Measurements from ENCODE around the gene REXO1. TPM values are rescaled to one million over a fixed set of nuclear protein-coding genes. Genes with fewer than 3 reads are reported as not detected.

Gene REXO1
- total RNA-seq, 1 experiment from 2014 or later = 52.2 TPM

DNA sequence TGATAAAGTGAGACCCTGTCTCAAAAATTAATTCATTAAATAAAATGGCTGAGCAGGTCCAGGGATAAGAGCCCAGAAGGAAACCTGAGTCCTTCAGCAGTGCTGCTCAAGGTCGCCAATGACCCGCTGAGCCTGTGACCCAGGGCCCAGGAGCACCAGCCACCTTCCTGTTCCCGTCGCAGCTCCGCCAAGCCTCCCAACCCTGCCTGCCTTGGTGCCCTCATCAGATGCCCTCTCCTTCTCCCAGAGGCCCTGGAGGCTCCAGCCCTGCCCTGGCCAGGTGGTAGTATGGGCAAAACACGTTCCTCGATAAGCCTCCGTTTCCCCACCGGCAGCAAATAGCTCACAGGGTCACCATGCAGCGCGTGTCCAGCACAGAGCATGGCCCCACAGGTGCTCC lies 2.6 kb downstream of the REXO1 start:
- Histone ChIP-seq H3K9ac (ENCODE audit: low read length) (no peak overlapping the region), H3K4me3 (replicated peaks in 1 of 2; ENCODE audit: low read depth in 1 of 2, low read length in 2 of 2) (no peak overlapping the region), H3K9me3 (ENCODE audit: control insufficient read depth in 1 of 2, insufficient read depth in 1 of 2, low read depth in 1 of 2, low read length in 2 of 2) (no peaks in the 10 kb centered on the region), H2AFZ (ENCODE audit: low read depth, low read length, poor library complexity, severe bottlenecking) (no peak overlapping the region), H3K36me3 (ENCODE audit: control insufficient read depth in 1 of 2, insufficient read depth in 2 of 2, low read length in 2 of 2) (peaks cover 0 to 8% of the 10 kb centered on the region in 2 experiments; a peak in 1 of 4 replicates), H3K27me3 (ENCODE audit: insufficient read depth, low read length) (no peaks in the 10 kb centered on the region), H3K79me2 (ENCODE audit: insufficient read depth, low read length) (peaks cover 79% of the 10 kb centered on the region), H3K27ac (ENCODE audit: low read depth, low read length) (peak overlapping the region; percentile 39; the same call in 1 of the 2 replicates), H3K4me2 (ENCODE audit: low read length) (peak overlapping the region; percentile 94; the same call in 1 of the 2 replicates), H3K9me2 (ENCODE audit: insufficient read depth) (no peaks in the 10 kb centered on the region), H3K4me1 (ENCODE audit: control insufficient read depth in 1 of 2, insufficient read depth in 2 of 2, low read length in 2 of 2) (peaks cover 20 to 30% of the 10 kb centered on the region in 2 experiments), H4K20me1 (ENCODE audit: insufficient read depth) (peaks cover 15% of the 10 kb centered on the region; the same call in 1 of the 2 replicates)
- no TSS peak for BruUV-seq (replicated peaks)
- ATAC-seq (no peak), DNase-seq (ENCODE audit: low read depth, low spot score) (no peak)
- TF ChIP-seq, protein P1, sequence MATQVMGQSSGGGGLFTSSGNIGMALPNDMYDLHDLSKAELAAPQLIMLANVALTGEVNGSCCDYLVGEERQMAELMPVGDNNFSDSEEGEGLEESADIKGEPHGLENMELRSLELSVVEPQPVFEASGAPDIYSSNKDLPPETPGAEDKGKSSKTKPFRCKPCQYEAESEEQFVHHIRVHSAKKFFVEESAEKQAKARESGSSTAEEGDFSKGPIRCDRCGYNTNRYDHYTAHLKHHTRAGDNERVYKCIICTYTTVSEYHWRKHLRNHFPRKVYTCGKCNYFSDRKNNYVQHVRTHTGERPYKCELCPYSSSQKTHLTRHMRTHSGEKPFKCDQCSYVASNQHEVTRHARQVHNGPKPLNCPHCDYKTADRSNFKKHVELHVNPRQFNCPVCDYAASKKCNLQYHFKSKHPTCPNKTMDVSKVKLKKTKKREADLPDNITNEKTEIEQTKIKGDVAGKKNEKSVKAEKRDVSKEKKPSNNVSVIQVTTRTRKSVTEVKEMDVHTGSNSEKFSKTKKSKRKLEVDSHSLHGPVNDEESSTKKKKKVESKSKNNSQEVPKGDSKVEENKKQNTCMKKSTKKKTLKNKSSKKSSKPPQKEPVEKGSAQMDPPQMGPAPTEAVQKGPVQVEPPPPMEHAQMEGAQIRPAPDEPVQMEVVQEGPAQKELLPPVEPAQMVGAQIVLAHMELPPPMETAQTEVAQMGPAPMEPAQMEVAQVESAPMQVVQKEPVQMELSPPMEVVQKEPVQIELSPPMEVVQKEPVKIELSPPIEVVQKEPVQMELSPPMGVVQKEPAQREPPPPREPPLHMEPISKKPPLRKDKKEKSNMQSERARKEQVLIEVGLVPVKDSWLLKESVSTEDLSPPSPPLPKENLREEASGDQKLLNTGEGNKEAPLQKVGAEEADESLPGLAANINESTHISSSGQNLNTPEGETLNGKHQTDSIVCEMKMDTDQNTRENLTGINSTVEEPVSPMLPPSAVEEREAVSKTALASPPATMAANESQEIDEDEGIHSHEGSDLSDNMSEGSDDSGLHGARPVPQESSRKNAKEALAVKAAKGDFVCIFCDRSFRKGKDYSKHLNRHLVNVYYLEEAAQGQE (IDR thresholded peaks at IDR 0.05; ENCODE audit: low read depth) = no peak
- TF ChIP-seq, protein P2, sequence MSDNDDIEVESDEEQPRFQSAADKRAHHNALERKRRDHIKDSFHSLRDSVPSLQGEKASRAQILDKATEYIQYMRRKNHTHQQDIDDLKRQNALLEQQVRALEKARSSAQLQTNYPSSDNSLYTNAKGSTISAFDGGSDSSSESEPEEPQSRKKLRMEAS (IDR thresholded peaks at IDR 0.05) = no peak
- TF ChIP-seq, protein P3, sequence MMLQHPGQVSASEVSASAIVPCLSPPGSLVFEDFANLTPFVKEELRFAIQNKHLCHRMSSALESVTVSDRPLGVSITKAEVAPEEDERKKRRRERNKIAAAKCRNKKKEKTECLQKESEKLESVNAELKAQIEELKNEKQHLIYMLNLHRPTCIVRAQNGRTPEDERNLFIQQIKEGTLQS (IDR thresholded peaks at IDR 0.05) = no peak
- TF ChIP-seq FOSL1 (IDR thresholded peaks at IDR 0.05; ENCODE audit: low read depth) (no peak), ZNF274 (IDR thresholded peaks at IDR 0.05; ENCODE audit: low read depth, low read length) (no peak)
- ChIA-PET POLR2A (no interaction called here), CTCF (no interaction called here), RAD21 (ENCODE audit: low non-redundant PET in 1 of 2, low total read pairs in 2 of 2, uncharacterized antibody in 2 of 2, unreplicated experiment in 2 of 2) (no interaction called here)
- intact Hi-C loops (cut with micrococcal nuclease) = no loop called here
